Lower lobe of right lung (tissue), 2 donors: Measurements from ENCODE around the gene CCDC68. TPM values are rescaled to one million over a fixed set of nuclear protein-coding genes. Genes with fewer than 3 reads are reported as not detected.

Experiments
- ATAC-seq, 2 donors: fragments of 200-7000 bp; cut with Tn5 transposase; one replicate each; pipeline ENCODE4 v1.9.1; 2020 to 2022; ENCODE audit warnings: mild to moderate bottlenecking in 2 of 2, moderate library complexity in 2 of 2
- DNase-seq: peaks from one replicate; pipeline ENCODE4 v3.0.0-alpha.2; 2020
- H3K27ac ChIP-seq: fragments of 200-600 bp; one replicate; pipeline ENCODE4 v1.8.0; 2022
- H3K27me3 ChIP-seq: fragments of 200-600 bp; one replicate; pipeline ENCODE4 v1.8.0; 2022; ENCODE audit warnings: low read depth
- H3K36me3 ChIP-seq: fragments of 200-600 bp; one replicate; pipeline ENCODE4 v1.8.0; 2022; ENCODE audit warnings: mild to moderate bottlenecking
- H3K4me1 ChIP-seq: fragments of 200-600 bp; one replicate; pipeline ENCODE4 v1.8.0; 2022
- H3K4me3 ChIP-seq: fragments of 200-600 bp; one replicate; pipeline ENCODE4 v1.8.0; 2022; ENCODE audit warnings: mild to moderate bottlenecking
- H3K9me3 ChIP-seq: fragments of 200-600 bp; one replicate; pipeline ENCODE4 v1.8.0; 2022
- CTCF ChIP-seq: fragments of 200-600 bp; IDR thresholded peaks from one replicate; pipeline ENCODE4 v1.8.0; 2022; ENCODE audit warnings: antibody characterized with exemption, mild to moderate bottlenecking
- intact Hi-C: fragments of 100-400 bp; cut with DNase I; formaldehyde crosslinking; loops from one replicate; pipeline ENCODE4 v1.11.0; 2022
- total RNA-seq: library from RNA; stranded (reverse); fragmentation: NEBNext Ultra II Directional; extraction: Animal tissue kit (Norgen Biotek cat#: 25700); gene quantifications from one replicate; pipeline ENCODE4 v1.2.1, GENCODE V29; 2021
- donor health status: DM: no; HTN: yes; CAD: no; lungs with severe emphysema.

CCDC68 gene
- total RNA-seq, 1 donor from 2014 or later: 20.2 TPM

GRCh38 chr18:54911551-54911950 lies 47.7 kb downstream of the CCDC68 start:
- DNase-seq (no peak), ATAC-seq (no peak)
- no peak for TF ChIP-seq CTCF
- intact Hi-C loops: no loop called here
- Histone ChIP-seq H3K36me3 (peaks cover 6% of the 10 kb centered on the region), H3K27ac (no peak overlapping the region), H3K4me1 (no peaks in the 10 kb centered on the region), H3K9me3 (no peaks in the 10 kb centered on the region), H3K27me3 (no peaks in the 10 kb centered on the region), H3K4me3 (no peak overlapping the region)

- Histone ChIP-seq H3K4me3 (no peak overlapping the region), H3K27ac (no peak overlapping the region), H3K9me3 (no peaks in the 10 kb centered on the region), H3K27me3 (no peaks in the 10 kb centered on the region), H3K36me3 (peaks cover 6% of the 10 kb centered on the region), H3K4me1 (no peaks in the 10 kb centered on the region)
- intact Hi-C loops: no loop called here
- TF ChIP-seq CTCF: no peak
- DNase-seq: no peak
- peak; percentile 26 to 35 for ATAC-seq
Measured at GRCh38 chr18:54910161-54910919, 48.9 kb downstream of the CCDC68 start.

GRCh38 chr18:54909538-54909937 lies 49.7 kb downstream of the CCDC68 start:
- Histone ChIP-seq H3K4me1 (no peaks in the 10 kb centered on the region), H3K27me3 (no peaks in the 10 kb centered on the region), H3K9me3 (no peaks in the 10 kb centered on the region), H3K36me3 (peaks cover 6% of the 10 kb centered on the region), H3K27ac (no peak overlapping the region), H3K4me3 (no peak overlapping the region)
- DNase-seq: no peak
- intact Hi-C loops: no loop called here
- TF ChIP-seq CTCF: no peak
- ATAC-seq: no peak

DNA sequence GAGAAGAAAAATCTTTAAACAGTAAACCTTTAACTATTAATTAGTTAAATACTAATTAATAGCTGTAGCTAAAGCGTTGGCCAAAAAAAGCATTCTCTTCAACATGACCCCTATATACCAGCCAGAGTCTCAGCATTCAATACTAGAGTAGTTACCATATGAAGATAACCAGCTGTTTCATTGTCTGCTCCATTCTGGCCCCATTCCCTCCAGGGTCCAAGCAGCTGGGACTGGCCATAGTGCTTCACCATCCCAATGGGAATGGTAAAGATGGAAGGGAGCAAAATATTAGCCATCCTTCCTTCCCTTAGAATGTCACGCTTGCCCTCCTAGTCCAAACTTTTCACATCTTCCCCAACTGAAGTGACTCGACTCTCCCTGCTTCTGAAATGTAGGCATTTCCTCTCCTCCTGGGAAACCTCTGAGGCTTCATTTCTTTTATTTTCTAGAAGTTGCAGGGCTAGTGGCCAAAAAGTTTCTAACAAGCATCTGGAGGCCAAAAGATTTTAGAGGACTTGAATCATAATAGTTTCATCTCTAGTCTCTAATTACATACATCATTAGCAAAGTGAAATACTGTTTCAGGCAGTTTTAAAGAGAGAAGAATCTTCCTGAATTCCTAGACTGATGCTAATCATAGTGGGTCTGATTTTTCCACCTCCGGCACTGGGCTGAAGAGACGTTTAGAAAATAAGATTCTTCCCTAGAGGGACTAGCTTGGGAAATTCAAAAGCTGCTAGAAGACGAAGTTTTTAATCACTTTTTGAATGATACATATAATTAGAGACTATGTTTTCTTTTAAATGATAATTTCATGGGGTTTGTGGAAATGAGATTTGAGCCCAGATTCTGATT lies 52.7 kb downstream of the CCDC68 start:
- no peak for ATAC-seq

DNA sequence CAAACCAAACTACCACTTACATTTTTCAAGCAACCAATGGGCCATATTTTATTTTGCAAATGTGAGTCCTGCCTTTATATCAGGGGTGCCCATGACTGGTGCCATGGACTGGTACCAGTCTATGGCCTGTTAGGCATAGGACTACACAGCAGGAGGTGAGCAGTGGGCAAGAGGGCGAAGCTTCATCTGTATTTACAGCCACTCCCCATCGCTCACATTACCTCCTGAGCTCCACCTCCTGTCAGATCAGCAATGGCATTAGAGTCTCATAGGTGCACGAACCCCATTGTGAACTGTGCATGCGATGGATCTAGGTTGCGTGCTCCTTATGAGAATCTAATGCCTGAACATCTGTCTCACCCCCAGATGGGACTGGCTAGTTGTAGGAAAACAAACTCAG lies 53.6 kb downstream of the CCDC68 start:
- ATAC-seq (no peak), DNase-seq (no peak)
- Histone ChIP-seq H3K27ac (no peak overlapping the region), H3K36me3 (no peaks in the 10 kb centered on the region), H3K27me3 (no peaks in the 10 kb centered on the region), H3K9me3 (no peaks in the 10 kb centered on the region), H3K4me3 (no peak overlapping the region), H3K4me1 (no peaks in the 10 kb centered on the region)
- no peak for TF ChIP-seq CTCF
- intact Hi-C loops: no loop called here

More for the DNA sequence above, 52.7 kb downstream of the CCDC68 start:
- no peak overlapping the region for H3K4me3 ChIP-seq
- no peaks in the 10 kb centered on the region for H3K27me3 ChIP-seq
- H3K36me3 ChIP-seq: no peaks in the 10 kb centered on the region
- TF ChIP-seq CTCF: no peak
- no peak overlapping the region for H3K27ac ChIP-seq
- intact Hi-C loops: no loop called here
- no peak for DNase-seq
- no peaks in the 10 kb centered on the region for H3K9me3 ChIP-seq
- H3K4me1 ChIP-seq: no peaks in the 10 kb centered on the region
